ENCODE results near the gene MPP4.

Gene MPP4

DNA sequence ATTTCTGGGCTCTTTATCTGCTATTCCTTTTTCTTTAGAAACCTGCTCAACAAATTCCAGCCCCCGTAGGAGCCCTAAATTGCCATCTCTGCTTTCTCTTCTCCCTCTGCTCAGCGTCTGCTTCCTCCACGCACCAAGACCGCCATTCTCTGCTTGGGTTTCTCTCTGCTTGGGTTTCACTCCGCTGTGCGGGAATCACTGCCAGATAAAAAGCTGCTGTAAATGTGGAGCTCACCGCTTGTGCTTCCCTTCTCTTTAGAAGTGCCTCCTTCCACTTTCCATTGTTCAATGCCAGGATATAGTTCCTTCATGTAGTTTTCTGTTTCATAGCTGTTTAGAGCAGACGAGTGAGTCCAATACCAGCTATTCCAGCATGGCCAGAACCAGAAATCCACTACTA lies 101.0 kb downstream of the MPP4 start:
- Histone ChIP-seq H3K27ac (ENCODE audit: low read length) (no peak overlapping the region), H3K27me3 (ENCODE audit: control insufficient read depth, insufficient read depth, low read length) (no peaks in the 10 kb centered on the region), H3K4me3 (ENCODE audit: low read length) (no peak overlapping the region), H3K9me3 (ENCODE audit: control insufficient read depth, insufficient read depth, low read length) (no peaks in the 10 kb centered on the region), H3K4me1 (ENCODE audit: control insufficient read depth, insufficient read depth, low read length) (no peaks in the 10 kb centered on the region), H3K36me3 (ENCODE audit: control insufficient read depth, insufficient read depth, low read length) (no peaks in the 10 kb centered on the region)
- WGBS (ENCODE audit: insufficient coverage, insufficient read length), result no CpG with 5 or more reads among the region's 8 CpGs
- DNase-seq (ENCODE audit: low read depth, low spot score), result no peak
